Esophagus muscularis mucosa (tissue), 4 donors: ENCODE measurements around the gene CRISPLD2. TPM values are rescaled to one million over a fixed set of nuclear protein-coding genes. Genes with fewer than 3 reads are reported as not detected.

Source experiments
- DNase-seq: peaks from one replicate; pipeline ENCODE4 v3.0.0-alpha.2; 2017; ENCODE audit errors: extremely low spot score
- H3K27ac ChIP-seq, 4 donors: fragments of 200-600 bp; sonication (generic); replicated peaks in 1 of 4; 1 replicate in 3 of 4; 2 replicates in 1 of 4; pipeline ENCODE4 v1.5.1; 2016 to 2019; ENCODE audit warnings: mild to moderate bottlenecking in 1 of 4
- H3K27me3 ChIP-seq, 4 donors: fragments of 200-600 bp; sonication (generic); one replicate each; pipeline versions ENCODE4 v1.5.1 to v1.6.0; 2016 to 2019
- H3K36me3 ChIP-seq, 4 donors: fragments of 200-600 bp; sonication (generic); one replicate each; pipeline ENCODE4 v1.5.1; 2016 to 2019
- H3K4me1 ChIP-seq, 4 donors: fragments of 200-600 bp; sonication (generic); one replicate each; pipeline ENCODE4 v1.5.1; 2016 to 2019
- H3K4me3 ChIP-seq, 4 donors: fragments of 200-600 bp; sonication (generic); 1 replicate in 2 of 4; 2 replicates in 2 of 4; pipeline ENCODE4 v1.5.1; 2016 to 2019; ENCODE audit warnings: mild to moderate bottlenecking in 4 of 4, moderate library complexity in 1 of 4
- H3K9me3 ChIP-seq, 4 donors: fragments of 200-600 bp; sonication (generic); 1 replicate in 3 of 4; 2 replicates in 1 of 4; pipeline ENCODE4 v1.5.1; 2016 to 2019
- EP300 ChIP-seq: sonication (generic); formaldehyde crosslinking; IDR thresholded peaks from one replicate; pipeline ENCODE4 v1.6.1; 2017; ENCODE audit warnings: antibody characterized with exemption
- POLR2A ChIP-seq: fragments of 450-650 bp; IDR thresholded peaks from one replicate; pipeline ENCODE4 v1.6.1; 2017; ENCODE audit warnings: antibody characterized with exemption, moderate library complexity, mild to moderate bottlenecking, low read depth
- POLR2AphosphoS5 ChIP-seq, 2 donors: sonication (generic); formaldehyde crosslinking; IDR thresholded peaks; one replicate each; pipeline ENCODE4 v1.6.1; 2017; ENCODE audit warnings: antibody characterized with exemption in 2 of 2
- WGBS: methylation state at CpG from one replicate; pipeline ENCODE4 v1.1.5; 2018; 5-methylcytosine and 5-hydroxymethylcytosine counted together
- intact Hi-C: fragments of 100-400 bp; cut with DNase I; formaldehyde crosslinking; loops from one replicate; pipeline ENCODE4 v1.15.1; 2023
- total RNA-seq, 4 donors: library from RNA; depleted of rRNA; stranded (reverse); fragments of >200 nt; gene quantifications; one replicate each; pipeline versions ENCODE4 v1.1.0 to v1.2.1, GENCODE V29; 2016
- TF ChIP-seq, protein P1 (sequence below), 3 experiments: fragments of 200-600 bp in 2 of 3; fragments of 450-650 bp in 1 of 3; sonication (generic) in 2 of 3; IDR thresholded peaks; one replicate each; pipeline ENCODE4 v1.5.1; 2017 to 2019; ENCODE audit warnings: antibody characterized with exemption in 3 of 3, mild to moderate bottlenecking in 2 of 3, moderate library complexity in 1 of 3

The CRISPLD2 gene
- total RNA-seq, 4 donors from 2014 or later, result 230 to 568 (median 289) TPM

DNA sequence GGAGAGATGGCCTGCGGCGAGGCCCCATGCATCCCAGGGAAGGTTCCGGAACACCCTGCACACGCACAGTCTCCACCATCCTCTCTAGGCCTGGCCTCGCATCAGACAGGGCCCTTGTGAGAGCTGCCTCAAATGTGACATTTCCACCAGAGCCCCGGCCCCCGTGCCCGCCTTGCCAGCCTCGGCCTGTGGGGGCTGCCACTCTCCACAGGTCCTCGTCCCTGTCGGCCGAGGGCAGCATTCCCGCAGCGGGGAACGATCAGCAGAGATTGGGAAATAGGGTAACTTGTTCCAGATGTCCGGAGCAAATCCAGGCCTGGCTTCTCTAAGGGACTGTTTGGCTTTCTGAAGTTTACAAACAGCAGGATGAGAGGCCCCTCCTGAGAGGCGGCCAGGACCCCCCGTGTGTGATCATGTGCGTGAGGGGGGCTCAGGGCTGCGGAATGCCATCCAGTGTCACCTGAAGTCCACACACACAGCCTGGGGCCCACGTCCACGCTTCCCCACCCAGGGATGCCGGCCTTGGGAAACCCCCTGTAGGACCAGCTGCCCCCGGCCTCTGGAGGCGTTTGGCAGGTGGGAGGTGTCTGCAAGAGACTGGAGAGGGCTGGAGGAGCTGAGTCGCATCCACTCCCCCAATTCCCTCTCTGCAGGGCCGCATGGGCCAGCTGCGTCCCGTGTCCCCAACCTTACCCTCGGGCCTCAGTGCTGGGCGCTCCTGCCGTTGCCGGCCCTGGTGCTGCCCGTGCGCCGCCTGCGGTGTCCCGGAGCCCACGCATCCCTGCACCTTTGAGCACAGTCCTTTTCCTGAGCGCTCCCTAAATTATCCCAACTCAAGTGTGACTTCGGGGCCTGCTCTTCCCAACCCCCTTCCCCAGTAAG lies 121.1 kb downstream of the CRISPLD2 start:
- intact Hi-C loops, result no loop called here
- Histone ChIP-seq H3K4me1 (peaks cover 0 to 12% (median 0%) of the 10 kb centered on the region in 4 donors), H3K4me3 (no peak overlapping the region), H3K9me3 (no peaks in the 10 kb centered on the region), H3K27me3 (no peaks in the 10 kb centered on the region), H3K36me3 (no peaks in the 10 kb centered on the region), H3K27ac (no peak overlapping the region)
- no peak for TF ChIP-seq EP300
- TF ChIP-seq, protein P1, sequence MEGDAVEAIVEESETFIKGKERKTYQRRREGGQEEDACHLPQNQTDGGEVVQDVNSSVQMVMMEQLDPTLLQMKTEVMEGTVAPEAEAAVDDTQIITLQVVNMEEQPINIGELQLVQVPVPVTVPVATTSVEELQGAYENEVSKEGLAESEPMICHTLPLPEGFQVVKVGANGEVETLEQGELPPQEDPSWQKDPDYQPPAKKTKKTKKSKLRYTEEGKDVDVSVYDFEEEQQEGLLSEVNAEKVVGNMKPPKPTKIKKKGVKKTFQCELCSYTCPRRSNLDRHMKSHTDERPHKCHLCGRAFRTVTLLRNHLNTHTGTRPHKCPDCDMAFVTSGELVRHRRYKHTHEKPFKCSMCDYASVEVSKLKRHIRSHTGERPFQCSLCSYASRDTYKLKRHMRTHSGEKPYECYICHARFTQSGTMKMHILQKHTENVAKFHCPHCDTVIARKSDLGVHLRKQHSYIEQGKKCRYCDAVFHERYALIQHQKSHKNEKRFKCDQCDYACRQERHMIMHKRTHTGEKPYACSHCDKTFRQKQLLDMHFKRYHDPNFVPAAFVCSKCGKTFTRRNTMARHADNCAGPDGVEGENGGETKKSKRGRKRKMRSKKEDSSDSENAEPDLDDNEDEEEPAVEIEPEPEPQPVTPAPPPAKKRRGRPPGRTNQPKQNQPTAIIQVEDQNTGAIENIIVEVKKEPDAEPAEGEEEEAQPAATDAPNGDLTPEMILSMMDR (IDR thresholded peaks at IDR 0.05), result no peak
- no peak for TF ChIP-seq POLR2AphosphoS5 (IDR thresholded peaks at IDR 0.05)
- no peak for TF ChIP-seq POLR2A
- 80% methylated on average over 32 of the region's 41 CpGs for WGBS
- DNase-seq, result no peak

DNA sequence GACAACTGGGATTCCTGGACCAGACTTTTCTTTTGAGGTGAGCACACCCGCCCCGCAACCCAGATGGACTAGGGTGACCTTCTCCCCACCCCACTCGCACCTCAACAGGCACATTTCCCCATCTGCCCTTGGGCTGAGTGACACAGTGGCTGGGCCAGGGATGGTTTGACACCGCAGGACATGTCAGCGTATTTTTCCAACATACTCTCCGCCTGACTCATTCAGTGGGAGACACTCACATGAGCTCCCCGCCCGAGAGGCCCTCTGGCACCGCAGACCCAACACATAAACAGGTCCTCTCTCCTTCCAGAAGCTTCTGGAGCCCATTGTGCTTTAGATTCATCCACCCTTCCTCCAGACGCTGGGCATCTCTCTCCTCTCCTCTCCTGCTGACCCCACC lies 122.1 kb downstream of the CRISPLD2 start:
- no peaks in the 10 kb centered on the region for H3K9me3 ChIP-seq
- no peaks in the 10 kb centered on the region for H3K27me3 ChIP-seq
- no peak overlapping the region for H3K27ac ChIP-seq
- intact Hi-C loops, result no loop called here
- no peak overlapping the region for H3K4me3 ChIP-seq
- H3K36me3 ChIP-seq, result no peaks in the 10 kb centered on the region
- H3K4me1 ChIP-seq, result peaks cover 0 to 13% (median 0%) of the 10 kb centered on the region in 4 donors
- 89% methylated on average over 10 of the region's 10 CpGs for WGBS
- no peak for TF ChIP-seq POLR2A
- TF ChIP-seq, protein P1 (IDR thresholded peaks at IDR 0.05), result no peak
- no peak for TF ChIP-seq POLR2AphosphoS5 (IDR thresholded peaks at IDR 0.05)
- TF ChIP-seq EP300, result no peak
- DNase-seq, result no peak

DNA sequence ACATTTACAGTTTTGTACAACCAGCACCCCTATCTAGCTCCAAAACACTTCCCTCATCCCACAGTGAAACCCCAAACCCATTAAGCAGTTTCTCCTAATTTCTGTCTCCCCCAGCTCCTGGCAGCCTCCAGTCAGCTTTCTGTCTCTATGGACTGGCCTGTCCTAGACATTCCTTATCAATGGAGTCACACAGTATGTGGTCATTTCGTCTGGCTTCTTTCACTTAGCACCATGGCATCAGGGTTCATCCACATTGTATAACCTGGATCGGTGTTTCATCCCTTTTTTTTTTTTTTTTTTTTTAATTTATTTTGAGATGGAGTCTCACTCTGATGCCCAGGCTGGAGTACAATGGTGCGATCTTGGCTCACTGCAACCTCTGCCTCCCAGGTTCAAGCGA lies 123.0 kb downstream of the CRISPLD2 start:
- no peak for DNase-seq
- TF ChIP-seq POLR2A (no peak), POLR2AphosphoS5 (IDR thresholded peaks at IDR 0.05) (no peak), EP300 (no peak)
- TF ChIP-seq, protein P1 (IDR thresholded peaks at IDR 0.05), result no peak
- Histone ChIP-seq H3K9me3 (no peaks in the 10 kb centered on the region), H3K4me1 (peaks cover 0 to 16% (median 0%) of the 10 kb centered on the region in 4 donors), H3K27ac (no peak overlapping the region), H3K27me3 (no peaks in the 10 kb centered on the region), H3K36me3 (no peaks in the 10 kb centered on the region), H3K4me3 (no peak overlapping the region)
- 90% methylated on average over 4 of the region's 4 CpGs for WGBS
- intact Hi-C loops, result no loop called here

DNA sequence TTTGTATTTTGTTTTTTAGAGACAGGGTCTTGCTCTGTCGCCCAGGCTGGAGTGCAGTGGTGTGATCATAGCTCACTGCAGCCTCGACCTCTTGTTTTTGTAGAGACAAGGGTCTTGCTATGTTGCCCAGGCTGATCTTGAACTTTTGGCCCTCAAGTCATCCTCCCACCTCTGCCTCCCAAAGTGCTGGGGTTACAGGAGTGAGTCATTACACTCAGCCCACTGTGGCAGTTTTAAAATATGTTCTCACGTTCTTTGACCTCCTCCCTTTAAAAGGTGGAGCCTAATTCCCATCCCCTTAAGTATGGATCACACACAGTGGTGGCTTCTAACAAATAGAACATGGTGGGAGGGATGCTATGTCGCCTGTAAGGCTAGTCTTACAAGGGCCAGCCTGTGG lies 123.8 kb downstream of the CRISPLD2 start:
- peaks cover 0 to 16% (median 0%) of the 10 kb centered on the region in 4 donors for H3K4me1 ChIP-seq

More for the DNA sequence above, 123.8 kb downstream of the CRISPLD2 start:
- Histone ChIP-seq H3K27ac (no peak overlapping the region), H3K36me3 (no peaks in the 10 kb centered on the region), H3K4me3 (no peak overlapping the region), H3K27me3 (no peaks in the 10 kb centered on the region), H3K9me3 (no peaks in the 10 kb centered on the region)
- intact Hi-C loops, result no loop called here
- no peak for DNase-seq
- TF ChIP-seq EP300 (no peak), POLR2AphosphoS5 (IDR thresholded peaks at IDR 0.05) (no peak), POLR2A (no peak)
- TF ChIP-seq, protein P1 (IDR thresholded peaks at IDR 0.05), result no peak
- 87% methylated on average over 4 of the region's 4 CpGs for WGBS
